ENCODE measurements around the gene MRPL28.

The MRPL28 gene

DNA sequence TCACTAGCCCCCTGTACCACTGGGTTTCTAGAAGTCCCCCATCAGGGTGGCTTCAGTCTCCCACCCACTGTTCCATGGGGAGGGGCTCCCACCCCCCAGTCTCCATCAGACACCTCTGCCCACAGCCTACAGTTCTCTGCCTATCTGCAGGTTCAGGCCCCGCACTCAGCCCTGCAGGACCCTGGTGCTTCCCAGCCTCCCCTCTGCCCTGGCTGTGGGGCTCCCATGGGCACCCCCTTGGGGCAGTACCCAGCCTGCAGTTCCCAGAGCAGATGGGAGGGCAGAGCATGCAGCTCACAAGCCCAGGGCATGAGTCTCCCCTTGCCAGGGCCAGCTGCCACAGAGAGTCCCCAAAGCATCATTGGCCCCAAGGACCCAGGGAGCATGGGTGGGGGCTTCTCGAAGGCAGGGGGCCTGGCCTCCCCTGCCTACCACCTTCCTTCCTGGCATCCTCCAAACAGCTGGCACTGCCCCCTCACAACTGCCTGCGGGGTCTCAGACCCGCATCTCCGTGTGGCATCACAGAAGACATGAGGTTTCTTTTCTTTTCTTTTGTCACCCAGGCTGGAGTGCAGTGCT lies 2.8 kb upstream of the MRPL28 start:
- Histone ChIP-seq H3K9ac (ENCODE audit: low read depth in 1 of 2, low read length in 2 of 2) (no peak overlapping the region), H3K4me1 (ENCODE audit: control insufficient read depth in 1 of 2, insufficient read depth in 2 of 2, low read length in 2 of 2) (peaks cover 14 to 15% of the 10 kb centered on the region in 2 donors), H3K4me3 (ENCODE audit: low read depth in 1 of 2, low read length in 2 of 2) (no peak overlapping the region), H3K36me3 (ENCODE audit: control insufficient read depth in 1 of 2, insufficient read depth in 2 of 2, low read length in 2 of 2) (peaks cover 9 to 65% of the 10 kb centered on the region in 2 donors), H3K27ac (ENCODE audit: low read depth, low read length) (no peak overlapping the region), H3K27me3 (ENCODE audit: control insufficient read depth in 1 of 2, insufficient read depth in 2 of 2, low read length in 2 of 2) (no peaks in the 10 kb centered on the region), H3K9me3 (ENCODE audit: control insufficient read depth in 1 of 2, low read length in 2 of 2) (no peaks in the 10 kb centered on the region)

DNA sequence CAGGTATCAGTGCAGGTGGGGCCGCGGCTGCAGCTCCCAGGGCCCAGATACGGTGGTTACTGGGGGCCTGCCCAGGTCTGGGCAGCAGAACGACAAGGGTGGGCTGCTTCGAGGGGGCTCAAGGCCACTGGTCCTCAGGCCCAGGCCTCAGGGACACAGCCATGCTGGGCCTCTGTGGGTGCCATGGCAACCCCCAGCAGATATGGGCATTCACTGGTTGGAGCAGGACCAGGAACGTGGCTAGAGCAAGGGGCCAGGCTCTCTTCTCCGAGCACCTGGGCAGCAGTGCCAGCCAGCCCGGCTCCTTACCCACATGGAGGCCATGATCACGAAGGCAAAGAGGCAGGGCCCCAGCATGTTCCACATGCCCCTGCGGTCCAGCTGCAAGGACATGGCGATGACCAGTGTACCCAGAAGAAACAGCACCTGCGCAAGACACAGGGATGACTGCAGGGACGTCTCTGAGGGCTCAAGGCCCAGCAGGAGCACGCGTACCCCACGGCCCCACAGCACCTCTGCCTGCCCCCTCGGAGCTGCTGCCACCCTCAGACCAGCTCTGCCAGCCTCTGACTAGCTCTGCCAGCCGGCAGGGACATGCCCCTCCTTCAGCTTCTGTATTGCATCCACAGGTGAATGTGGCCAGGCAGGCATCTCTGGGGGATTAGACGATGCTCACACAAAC lies 2.1 kb upstream of the MRPL28 start:
- Histone ChIP-seq H3K4me1 (ENCODE audit: control insufficient read depth in 1 of 2, insufficient read depth in 2 of 2, low read length in 2 of 2) (peaks cover 14 to 15% of the 10 kb centered on the region in 2 donors), H3K27me3 (ENCODE audit: control insufficient read depth in 1 of 2, insufficient read depth in 2 of 2, low read length in 2 of 2) (no peaks in the 10 kb centered on the region), H3K9ac (ENCODE audit: low read depth in 1 of 2, low read length in 2 of 2) (no peak overlapping the region), H3K4me3 (ENCODE audit: low read depth in 1 of 2, low read length in 2 of 2) (no peak overlapping the region), H3K36me3 (ENCODE audit: control insufficient read depth in 1 of 2, insufficient read depth in 2 of 2, low read length in 2 of 2) (peaks cover 15 to 71% of the 10 kb centered on the region in 2 donors), H3K9me3 (ENCODE audit: control insufficient read depth in 1 of 2, low read length in 2 of 2) (no peaks in the 10 kb centered on the region), H3K27ac (ENCODE audit: low read depth, low read length) (no peak overlapping the region)

DNA sequence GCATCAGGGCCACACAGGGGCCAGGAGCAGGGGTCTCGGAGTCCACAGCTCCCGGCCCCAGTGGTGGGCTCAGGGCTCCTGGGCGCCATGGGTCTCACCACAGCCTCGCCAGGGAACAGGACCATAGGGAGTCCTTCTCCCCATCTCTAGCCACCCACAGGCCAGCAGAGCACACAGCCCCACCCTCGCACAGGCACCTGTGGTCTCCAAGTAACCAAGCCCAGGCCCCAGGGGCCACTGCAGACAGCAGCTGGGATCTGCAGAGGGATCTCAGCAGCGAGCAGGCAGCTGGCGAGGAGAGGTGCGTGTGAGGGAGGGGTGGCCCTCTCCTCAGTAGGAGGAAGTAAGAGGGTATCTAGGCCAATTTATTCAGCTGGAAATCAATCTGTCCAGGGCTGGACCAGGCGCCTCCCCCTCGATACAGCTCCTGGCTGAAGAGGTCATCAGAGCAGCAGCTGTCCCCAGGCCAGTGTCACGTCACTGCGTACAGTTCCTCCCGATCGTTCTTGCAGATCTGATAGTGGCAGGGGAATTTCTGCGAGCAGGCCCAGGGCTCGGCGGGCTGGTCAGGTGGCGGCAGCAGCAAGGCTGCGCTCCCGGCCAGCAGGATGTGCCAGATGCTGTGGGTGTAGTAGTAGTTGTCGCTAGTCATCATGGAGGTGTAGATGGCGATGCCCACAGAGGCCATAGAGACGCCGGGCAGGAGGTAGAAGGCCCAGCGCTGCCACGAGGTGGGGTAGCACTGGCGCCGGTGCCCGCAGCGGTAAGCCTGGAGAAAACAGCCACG lies 1.4 kb upstream of the MRPL28 start:
- no peak overlapping the region for H3K4me3 ChIP-seq (ENCODE audit: low read depth in 1 of 2, low read length in 2 of 2)
- no peaks in the 10 kb centered on the region for H3K9me3 ChIP-seq (ENCODE audit: control insufficient read depth in 1 of 2, low read length in 2 of 2)
- H3K9ac ChIP-seq (ENCODE audit: low read depth in 1 of 2, low read length in 2 of 2) = no peak overlapping the region
- no peaks in the 10 kb centered on the region for H3K27me3 ChIP-seq (ENCODE audit: control insufficient read depth in 1 of 2, insufficient read depth in 2 of 2, low read length in 2 of 2)
- H3K36me3 ChIP-seq (ENCODE audit: control insufficient read depth in 1 of 2, insufficient read depth in 2 of 2, low read length in 2 of 2) = peaks cover 16 to 70% of the 10 kb centered on the region in 2 donors
- no peak overlapping the region for H3K27ac ChIP-seq (ENCODE audit: low read depth, low read length)
- H3K4me1 ChIP-seq (ENCODE audit: control insufficient read depth in 1 of 2, insufficient read depth in 2 of 2, low read length in 2 of 2) = peaks cover 14 to 15% of the 10 kb centered on the region in 2 donors

DNA sequence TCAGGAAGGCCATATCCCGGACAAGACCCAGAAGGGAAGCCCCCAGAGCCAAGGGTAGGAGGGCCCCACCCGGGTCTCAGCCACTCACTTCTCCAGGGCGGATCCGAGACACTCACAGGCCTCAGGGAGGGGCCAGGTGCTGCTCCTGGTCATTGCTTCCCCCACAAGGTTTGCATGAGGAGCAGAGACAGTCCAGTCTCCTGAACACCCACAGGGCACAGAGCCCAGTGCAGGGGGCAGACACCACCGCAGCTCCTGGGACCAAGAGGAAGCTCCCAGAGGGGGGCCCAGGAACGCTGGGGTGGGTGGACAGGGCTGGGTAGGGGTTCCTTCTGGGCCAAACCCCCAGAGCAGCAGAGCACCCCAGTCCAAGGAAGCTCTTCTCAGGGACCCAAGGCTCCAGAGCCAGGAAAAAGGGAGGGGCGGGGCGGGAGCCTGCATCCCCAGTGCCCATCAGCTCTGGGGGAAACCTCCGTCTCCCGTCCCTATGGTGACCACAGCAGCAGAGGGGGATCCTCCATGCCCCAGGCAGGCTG lies 709 bp upstream of the MRPL28 start:
- peak overlapping the region; percentile 25 to 51 for H3K9ac ChIP-seq (ENCODE audit: low read depth in 1 of 2, low read length in 2 of 2)
- H3K4me3 ChIP-seq (ENCODE audit: low read depth in 1 of 2, low read length in 2 of 2) = peak overlapping the region; percentile 28 to 55
- H3K27ac ChIP-seq (ENCODE audit: low read depth, low read length) = peak overlapping the region; percentile 62
- peaks cover 16 to 66% of the 10 kb centered on the region in 2 donors for H3K36me3 ChIP-seq (ENCODE audit: control insufficient read depth in 1 of 2, insufficient read depth in 2 of 2, low read length in 2 of 2)
- no peaks in the 10 kb centered on the region for H3K9me3 ChIP-seq (ENCODE audit: control insufficient read depth in 1 of 2, low read length in 2 of 2)
- no peaks in the 10 kb centered on the region for H3K27me3 ChIP-seq (ENCODE audit: control insufficient read depth in 1 of 2, insufficient read depth in 2 of 2, low read length in 2 of 2)
- peaks cover 14 to 15% of the 10 kb centered on the region in 2 donors for H3K4me1 ChIP-seq (ENCODE audit: control insufficient read depth in 1 of 2, insufficient read depth in 2 of 2, low read length in 2 of 2)

DNA sequence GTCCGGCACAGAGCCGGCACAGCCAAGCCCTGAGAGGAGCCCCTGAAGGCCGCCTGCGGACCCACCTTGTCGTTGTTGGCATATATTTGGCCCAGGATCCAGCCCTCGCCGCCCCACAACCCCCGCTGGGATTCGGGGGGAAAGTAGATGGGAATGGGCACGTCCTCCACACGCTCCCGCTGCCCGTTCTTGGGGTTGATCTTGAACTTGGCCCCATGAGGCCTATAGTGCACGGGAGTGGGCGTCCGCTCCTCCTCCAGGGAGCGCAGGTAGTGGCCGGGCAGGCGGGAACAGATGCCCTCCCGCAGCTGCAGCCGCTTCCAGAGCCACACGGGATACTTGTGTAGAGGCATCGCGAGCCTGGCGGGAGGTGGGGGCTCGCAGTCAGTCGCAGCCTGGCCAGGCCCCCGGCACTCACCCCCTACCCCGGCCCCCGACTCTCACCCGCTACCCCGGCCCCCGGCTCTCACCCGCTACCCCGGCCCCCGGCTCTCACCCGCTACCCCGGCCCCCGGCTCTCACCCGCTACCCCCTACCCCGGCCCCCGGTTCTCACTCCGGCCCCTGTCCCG lies 387 bp downstream of the MRPL28 start:
- Histone ChIP-seq H3K27ac (ENCODE audit: low read depth, low read length) (no peak overlapping the region), H3K9me3 (ENCODE audit: control insufficient read depth in 1 of 2, low read length in 2 of 2) (no peaks in the 10 kb centered on the region), H3K9ac (ENCODE audit: low read depth in 1 of 2, low read length in 2 of 2) (no peak overlapping the region), H3K4me3 (ENCODE audit: low read depth in 1 of 2, low read length in 2 of 2) (peak overlapping the region; percentile 35 to 48), H3K4me1 (ENCODE audit: control insufficient read depth in 1 of 2, insufficient read depth in 2 of 2, low read length in 2 of 2) (peaks cover 14 to 15% of the 10 kb centered on the region in 2 donors), H3K27me3 (ENCODE audit: control insufficient read depth in 1 of 2, insufficient read depth in 2 of 2, low read length in 2 of 2) (no peaks in the 10 kb centered on the region), H3K36me3 (ENCODE audit: control insufficient read depth in 1 of 2, insufficient read depth in 2 of 2, low read length in 2 of 2) (peaks cover 14 to 59% of the 10 kb centered on the region in 2 donors)

DNA sequence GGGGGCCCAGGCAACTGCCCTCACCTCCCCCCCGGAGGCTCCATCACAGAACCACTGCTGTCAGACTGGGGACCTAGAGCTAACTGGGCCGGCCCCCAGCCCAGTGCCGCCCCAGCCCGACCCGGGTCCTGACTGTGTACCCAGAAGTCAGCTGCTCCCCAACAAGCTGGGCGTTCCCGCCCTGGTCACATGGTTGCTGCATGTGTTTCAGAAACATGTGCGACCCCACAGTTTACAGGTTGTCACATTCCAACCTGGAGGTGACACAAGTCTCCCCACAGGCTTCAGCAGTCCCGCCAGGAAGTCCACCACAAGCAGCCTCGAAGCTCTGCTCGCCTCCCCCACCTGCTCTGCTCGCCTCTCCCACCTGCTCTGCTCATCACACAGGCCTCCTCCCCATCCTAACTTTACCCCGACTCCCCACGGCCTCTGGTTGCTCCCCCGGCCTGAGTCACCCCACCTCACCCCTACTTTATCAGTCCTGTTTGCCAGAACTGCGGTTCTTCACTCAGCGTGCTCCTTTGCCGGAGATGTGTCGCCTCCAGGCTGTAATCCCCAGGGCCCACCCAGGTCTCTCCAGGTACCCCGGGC lies 968 bp downstream of the MRPL28 start:
- Histone ChIP-seq H3K4me1 (ENCODE audit: control insufficient read depth in 1 of 2, insufficient read depth in 2 of 2, low read length in 2 of 2) (peaks cover 14 to 15% of the 10 kb centered on the region in 2 donors), H3K4me3 (ENCODE audit: low read depth in 1 of 2, low read length in 2 of 2) (peak overlapping the region; percentile 35 to 48), H3K27ac (ENCODE audit: low read depth, low read length) (no peak overlapping the region), H3K9me3 (ENCODE audit: control insufficient read depth in 1 of 2, low read length in 2 of 2) (no peaks in the 10 kb centered on the region), H3K27me3 (ENCODE audit: control insufficient read depth in 1 of 2, insufficient read depth in 2 of 2, low read length in 2 of 2) (no peaks in the 10 kb centered on the region), H3K36me3 (ENCODE audit: control insufficient read depth in 1 of 2, insufficient read depth in 2 of 2, low read length in 2 of 2) (peaks cover 14 to 53% of the 10 kb centered on the region in 2 donors), H3K9ac (ENCODE audit: low read depth in 1 of 2, low read length in 2 of 2) (no peak overlapping the region)

DNA sequence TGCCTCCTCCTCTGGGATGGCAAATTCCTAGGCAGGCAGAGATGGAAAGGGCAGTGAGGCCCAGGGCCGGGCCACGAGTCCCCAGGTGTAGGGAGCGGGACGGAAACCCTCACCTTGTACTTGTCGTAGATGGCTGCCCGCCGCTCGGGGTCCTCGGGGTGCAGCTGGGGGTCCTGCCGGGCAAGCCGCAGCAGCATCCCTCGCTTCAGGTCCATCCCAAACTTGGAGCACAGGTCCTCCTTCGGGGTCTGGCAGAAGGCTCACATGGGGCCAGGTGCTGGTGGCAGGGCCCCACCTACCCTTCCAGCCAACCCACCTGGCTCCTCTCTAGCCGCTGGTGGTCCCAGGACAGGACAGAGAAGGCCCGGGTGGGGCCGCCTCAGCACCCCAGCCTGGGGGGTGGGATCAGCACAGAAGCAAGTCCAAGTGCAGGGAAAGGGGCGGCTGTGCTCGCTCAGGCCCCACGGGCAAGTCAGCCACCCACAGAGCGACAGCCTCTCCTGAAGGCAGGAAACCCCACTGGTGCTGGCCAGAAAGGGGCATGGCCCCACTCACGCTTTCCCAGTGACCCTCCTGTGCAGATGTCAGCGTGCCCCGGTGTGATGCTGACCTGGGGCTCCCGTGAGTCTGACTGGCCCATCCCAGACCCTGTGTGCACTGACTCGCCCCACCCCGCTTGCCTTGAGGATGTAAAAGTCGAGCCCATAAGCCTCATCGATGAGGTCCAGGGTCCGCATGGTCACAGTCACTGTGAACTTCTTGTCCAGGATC lies 1.8 kb downstream of the MRPL28 start:
- H3K27me3 ChIP-seq (ENCODE audit: control insufficient read depth in 1 of 2, insufficient read depth in 2 of 2, low read length in 2 of 2) = peaks cover 3% of the 10 kb centered on the region in 2 donors
- no peaks in the 10 kb centered on the region for H3K9me3 ChIP-seq (ENCODE audit: control insufficient read depth in 1 of 2, low read length in 2 of 2)
- H3K27ac ChIP-seq (ENCODE audit: low read depth, low read length) = no peak overlapping the region
- peaks cover 10 to 46% of the 10 kb centered on the region in 2 donors for H3K36me3 ChIP-seq (ENCODE audit: control insufficient read depth in 1 of 2, insufficient read depth in 2 of 2, low read length in 2 of 2)
- H3K4me3 ChIP-seq (ENCODE audit: low read depth in 1 of 2, low read length in 2 of 2) = no peak overlapping the region
- H3K4me1 ChIP-seq (ENCODE audit: control insufficient read depth in 1 of 2, insufficient read depth in 2 of 2, low read length in 2 of 2) = peaks cover 14 to 15% of the 10 kb centered on the region in 2 donors
- no peak overlapping the region for H3K9ac ChIP-seq (ENCODE audit: low read depth in 1 of 2, low read length in 2 of 2)

DNA sequence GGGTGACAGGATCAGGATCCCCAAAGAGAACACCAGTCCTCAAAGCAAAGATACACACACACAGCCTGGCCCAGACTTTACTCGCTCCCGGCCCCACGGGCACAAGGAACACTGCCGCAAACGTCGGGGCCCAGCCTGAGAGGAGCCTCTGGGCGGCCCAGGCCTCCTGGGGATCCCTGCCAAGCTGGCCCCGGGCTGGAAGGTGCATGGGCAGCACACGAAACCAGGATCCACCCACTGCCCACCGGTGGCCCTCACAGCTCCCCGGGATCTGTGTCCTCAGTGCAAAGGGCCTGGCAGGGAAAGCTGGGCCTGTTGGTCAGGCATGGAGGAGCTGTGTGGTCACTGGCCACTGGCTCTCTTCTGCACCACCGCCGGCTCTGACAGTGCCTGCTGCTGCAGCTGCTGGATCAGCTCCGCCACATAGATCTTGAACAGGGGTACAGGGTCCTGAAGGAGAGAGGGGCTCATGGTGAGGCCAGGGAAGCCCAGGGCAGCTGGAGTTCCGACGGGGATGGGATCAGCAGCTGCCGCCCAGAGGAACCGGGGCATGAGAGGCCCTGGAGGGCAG lies 2.9 kb downstream of the MRPL28 start:
- Histone ChIP-seq H3K9me3 (ENCODE audit: control insufficient read depth in 1 of 2, low read length in 2 of 2) (no peaks in the 10 kb centered on the region), H3K27ac (ENCODE audit: low read depth, low read length) (no peak overlapping the region), H3K36me3 (ENCODE audit: control insufficient read depth in 1 of 2, insufficient read depth in 2 of 2, low read length in 2 of 2) (peaks cover 9 to 34% of the 10 kb centered on the region in 2 donors), H3K27me3 (ENCODE audit: control insufficient read depth in 1 of 2, insufficient read depth in 2 of 2, low read length in 2 of 2) (peaks cover 4 to 7% of the 10 kb centered on the region in 2 donors), H3K4me3 (ENCODE audit: low read depth in 1 of 2, low read length in 2 of 2) (no peak overlapping the region), H3K4me1 (ENCODE audit: control insufficient read depth in 1 of 2, insufficient read depth in 2 of 2, low read length in 2 of 2) (peaks cover 14 to 15% of the 10 kb centered on the region in 2 donors), H3K9ac (ENCODE audit: low read depth in 1 of 2, low read length in 2 of 2) (no peak overlapping the region)

DNA sequence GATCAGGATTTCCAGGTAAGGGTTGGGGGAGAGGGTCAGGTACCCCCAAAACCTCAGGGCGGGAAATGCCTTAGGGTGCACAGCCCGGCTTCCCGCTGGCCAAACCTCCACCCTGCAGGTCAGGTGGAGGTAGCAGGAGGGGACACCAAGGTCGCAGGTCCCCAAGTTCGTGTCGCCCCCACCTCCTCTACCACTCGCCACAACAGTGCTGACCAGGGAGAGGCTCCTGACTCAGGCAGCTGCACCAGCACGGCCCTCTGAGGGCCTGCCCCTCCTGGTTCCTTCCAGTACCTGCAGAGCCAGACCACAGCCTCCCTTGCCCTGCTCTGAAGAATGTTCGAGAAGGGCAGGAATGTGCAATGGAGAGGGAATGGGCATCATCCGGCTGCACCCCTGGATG lies 3.9 kb downstream of the MRPL28 start:
- H3K27ac ChIP-seq (ENCODE audit: low read depth, low read length) = no peak overlapping the region
- H3K4me1 ChIP-seq (ENCODE audit: control insufficient read depth in 1 of 2, insufficient read depth in 2 of 2, low read length in 2 of 2) = peaks cover 14 to 15% of the 10 kb centered on the region in 2 donors
- H3K36me3 ChIP-seq (ENCODE audit: control insufficient read depth in 1 of 2, insufficient read depth in 2 of 2, low read length in 2 of 2) = peaks cover 9 to 26% of the 10 kb centered on the region in 2 donors
- H3K27me3 ChIP-seq (ENCODE audit: control insufficient read depth in 1 of 2, insufficient read depth in 2 of 2, low read length in 2 of 2) = peaks cover 4 to 7% of the 10 kb centered on the region in 2 donors
- H3K9ac ChIP-seq (ENCODE audit: low read depth in 1 of 2, low read length in 2 of 2) = no peak overlapping the region
- H3K4me3 ChIP-seq (ENCODE audit: low read depth in 1 of 2, low read length in 2 of 2) = no peak overlapping the region
- no peaks in the 10 kb centered on the region for H3K9me3 ChIP-seq (ENCODE audit: control insufficient read depth in 1 of 2, low read length in 2 of 2)

Data from duodenal mucosa (tissue), 2 donors.